ENCODE data around the gene HGFAC.
"Not testable (repeated sequence)": the region's sequence is repeated elsewhere in the genome, so short reads cannot be mapped to it uniquely, and the experiment has no call there.

Gene HGFAC

DNA sequence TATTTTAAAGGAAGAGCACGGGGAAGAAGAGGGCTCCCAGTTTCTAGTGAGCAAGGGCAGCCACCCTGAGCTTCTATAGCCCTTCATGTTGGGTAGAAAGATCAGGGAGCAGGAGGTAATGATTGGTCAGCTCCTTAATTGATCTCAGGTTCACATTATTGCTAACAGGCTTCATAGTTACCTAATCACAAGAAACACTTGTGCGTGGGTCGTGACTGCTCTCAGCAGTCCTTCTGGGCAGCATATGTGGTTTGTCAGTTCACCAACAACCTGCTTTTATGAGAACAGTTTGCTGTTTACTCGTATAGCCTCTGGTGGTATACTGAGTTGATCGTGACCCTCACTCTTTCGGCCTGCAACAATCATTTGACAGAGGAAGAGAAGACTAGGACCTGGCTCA lies 16.6 kb downstream of the HGFAC start:
- in situ Hi-C loops (cut with HindIII; ENCODE audit: low sequenced_read_pairs) = no loop called here

GRCh38 chr4:3459156-3459555 lies 17.4 kb downstream of the HGFAC start:
- in situ Hi-C loops (cut with HindIII; ENCODE audit: low sequenced_read_pairs) = not testable (repeated sequence)

GRCh38 chr4:3460926-3461325 lies 19.2 kb downstream of the HGFAC start:
- in situ Hi-C loops (cut with HindIII; ENCODE audit: low sequenced_read_pairs) = no loop called here

DNA sequence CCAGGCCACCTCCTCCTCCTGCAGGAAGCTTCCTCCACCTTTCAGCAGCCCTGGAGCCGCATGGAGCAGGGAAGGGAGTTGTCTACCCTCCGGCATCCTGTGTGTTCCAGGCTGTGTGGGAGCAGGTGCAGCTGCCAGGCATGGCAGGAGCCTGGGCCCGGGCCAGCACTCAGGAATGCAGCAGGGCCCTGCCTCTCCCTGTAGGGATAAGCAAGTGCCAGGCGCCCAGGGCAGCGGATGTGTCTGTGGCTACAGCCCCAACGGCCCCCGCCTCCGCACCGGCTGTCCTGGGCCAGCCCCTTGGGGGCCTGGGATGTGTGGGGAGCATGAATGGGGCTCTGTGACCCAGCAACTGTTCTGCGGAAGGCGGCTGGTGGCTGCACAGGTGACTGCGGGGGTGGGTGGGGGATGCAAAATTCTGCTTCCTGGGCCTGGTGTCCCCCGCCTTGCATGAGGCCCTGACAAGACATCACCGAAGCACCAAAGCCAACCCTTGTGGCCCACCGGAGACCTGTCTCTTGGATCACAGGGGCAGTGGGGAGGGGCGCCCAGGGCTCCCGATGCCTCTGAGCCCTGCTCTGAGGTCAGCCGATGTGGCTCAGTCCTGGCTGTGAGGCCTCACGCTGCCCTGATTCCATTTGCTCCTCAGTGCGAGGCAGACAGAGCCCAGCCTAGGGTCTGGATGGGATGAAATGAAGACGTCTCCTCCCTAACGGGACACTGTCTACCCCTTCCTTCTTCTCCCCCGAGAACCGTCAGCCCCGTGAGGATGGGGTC lies 19.9 kb downstream of the HGFAC start:
- in situ Hi-C loops (cut with HindIII; ENCODE audit: low sequenced_read_pairs) = no loop called here

GRCh38 chr4:3462321-3462789 lies 20.6 kb downstream of the HGFAC start:
- in situ Hi-C loops (cut with HindIII; ENCODE audit: low sequenced_read_pairs) = no loop called here

DNA sequence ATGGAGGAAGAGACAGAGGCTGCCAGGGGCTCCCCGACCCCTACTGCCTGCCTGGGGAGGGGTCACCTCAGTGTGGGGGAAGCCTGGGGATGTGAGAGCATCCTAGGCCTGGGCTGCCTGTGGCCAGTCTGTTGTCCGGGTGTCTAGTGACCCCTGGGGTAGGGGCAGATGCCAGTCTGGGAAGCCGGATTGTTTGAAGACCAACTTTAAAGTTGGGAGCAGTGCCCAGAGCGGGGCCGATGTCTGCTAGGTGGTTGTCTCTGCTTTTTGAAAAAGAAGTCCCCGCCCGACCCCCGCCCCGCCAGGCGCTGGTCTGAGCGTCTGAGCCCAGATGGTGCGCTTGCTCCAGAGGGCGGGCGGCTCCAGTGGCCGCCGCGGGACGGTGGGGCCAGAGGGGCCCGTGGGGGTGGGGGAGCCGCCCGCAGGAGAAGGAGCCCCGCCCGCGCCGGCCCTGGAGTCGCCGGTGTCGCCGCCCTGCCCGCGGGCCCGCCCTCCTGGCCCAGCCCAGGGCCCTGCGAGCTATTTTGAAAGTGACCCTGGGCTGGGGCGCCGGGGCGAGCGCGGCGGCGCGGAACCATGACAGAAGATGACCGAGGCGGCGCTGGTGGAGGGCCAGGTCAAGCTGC lies 21.1 kb downstream of the HGFAC start, which contains the start of gene DOK7:
Gene DOK7 (plus strand): TSS at position 517 of the 626 bp plus-strand sequence. CDS start 70 bp downstream, at position 587.
- in situ Hi-C loops (cut with HindIII; ENCODE audit: low sequenced_read_pairs) = no loop called here

DNA sequence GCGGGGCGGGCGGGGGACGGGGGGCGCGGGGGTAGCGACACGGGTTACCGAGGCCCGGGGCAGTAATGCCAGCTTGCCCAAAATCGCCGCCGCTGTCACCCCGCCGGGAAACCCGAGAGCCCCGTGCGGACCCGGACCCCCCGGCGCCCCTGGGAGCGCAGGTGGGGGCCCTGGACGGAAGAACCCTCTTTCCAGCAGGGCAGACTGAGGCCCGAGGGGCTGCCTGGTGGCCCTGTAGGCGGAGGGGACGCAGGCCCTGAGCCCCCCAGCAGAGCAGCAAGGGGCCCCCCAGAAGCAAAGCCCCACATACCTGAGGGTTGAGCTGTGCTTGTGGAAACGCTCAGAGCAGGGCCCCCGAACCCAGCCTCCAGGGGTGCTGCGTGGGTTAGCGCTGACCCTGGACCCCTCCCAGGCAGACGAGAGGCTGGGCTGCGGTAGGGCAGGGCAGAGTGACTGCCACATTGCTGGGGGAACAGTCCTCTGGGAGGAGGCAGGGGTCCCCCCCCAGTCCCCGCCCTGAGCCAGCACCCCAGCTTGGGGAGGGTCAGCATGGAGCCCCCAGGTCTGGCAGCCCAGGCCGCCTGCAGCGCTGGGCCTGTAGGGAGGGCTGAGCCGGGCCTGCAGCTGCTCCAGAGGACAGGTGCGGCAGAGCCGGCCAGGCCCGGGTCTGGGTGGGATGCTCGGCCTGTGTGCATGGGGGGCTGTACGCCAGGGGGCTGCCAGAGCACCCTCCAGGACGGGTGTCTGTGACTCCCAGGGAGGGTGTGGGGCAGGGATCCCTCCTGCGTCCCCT lies 22.0 kb downstream of the HGFAC start:
- in situ Hi-C loops (cut with HindIII; ENCODE audit: low sequenced_read_pairs) = no loop called here

DNA sequence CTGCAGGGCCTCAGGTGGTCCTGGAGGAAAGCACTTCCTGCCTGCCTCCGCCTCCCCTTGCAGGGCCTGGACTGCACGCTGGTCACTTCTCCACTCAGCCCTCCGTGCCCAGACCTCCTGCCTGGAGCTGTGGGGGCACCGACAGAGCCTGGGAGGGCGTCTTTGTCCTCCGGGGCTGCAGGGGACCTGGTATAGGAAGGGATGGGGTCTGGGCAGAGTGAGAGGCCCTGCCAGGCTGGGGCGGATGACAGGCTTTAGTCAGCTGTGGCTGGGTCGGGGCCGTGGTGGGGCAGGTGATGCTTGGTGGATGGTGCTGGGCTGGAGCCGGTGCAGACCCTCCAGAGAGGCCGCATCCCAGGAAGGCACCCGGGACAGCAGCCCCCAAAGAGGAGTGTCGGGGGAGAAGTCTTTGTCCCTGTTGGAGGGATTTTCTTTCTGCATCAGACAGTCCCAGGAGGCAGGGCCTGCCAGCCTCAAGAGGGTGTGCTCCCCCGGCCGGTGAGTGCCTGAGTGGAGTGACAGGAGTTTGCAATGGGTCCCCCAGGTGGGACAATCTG lies 22.7 kb downstream of the HGFAC start:
- in situ Hi-C loops (cut with HindIII; ENCODE audit: low sequenced_read_pairs) = no loop called here

DNA sequence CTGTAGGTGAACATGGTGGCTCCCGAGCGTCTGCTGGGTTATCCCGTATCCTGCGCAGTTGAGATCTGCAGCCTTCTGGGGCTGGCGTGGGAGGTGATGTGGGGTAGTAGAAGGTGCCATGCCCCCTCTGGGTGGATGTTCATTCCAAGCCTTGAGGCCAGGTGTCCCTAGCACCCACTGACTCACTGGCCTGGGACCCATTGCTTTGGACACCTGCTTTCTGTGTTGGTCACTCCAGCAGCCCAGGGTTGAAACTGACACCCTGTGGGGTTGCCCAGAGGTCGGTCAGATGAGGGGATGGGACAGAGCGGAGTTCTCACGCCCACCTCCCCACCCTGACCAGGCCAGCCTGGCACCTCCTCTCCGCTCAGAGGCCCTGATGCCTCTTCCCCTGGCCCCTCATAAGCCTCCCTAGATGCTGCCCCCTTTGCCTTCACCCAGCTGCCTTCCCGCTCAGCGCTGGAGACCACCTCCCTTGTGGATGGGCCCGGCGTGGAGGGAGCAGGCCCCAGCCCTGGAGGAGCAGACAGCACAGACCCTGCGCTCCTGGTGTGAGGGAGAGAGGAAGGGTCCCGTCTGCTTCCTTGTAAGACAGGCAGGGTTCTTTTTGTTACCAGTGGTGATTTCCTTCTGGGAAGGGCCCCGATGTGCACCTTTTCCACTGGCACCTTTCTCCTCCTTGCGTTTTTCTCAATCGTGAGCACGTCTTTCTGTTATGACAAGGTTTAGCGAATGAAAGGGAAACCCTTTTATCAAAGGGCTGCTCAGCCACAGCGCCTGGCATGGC lies 23.3 kb downstream of the HGFAC start:
- in situ Hi-C loops (cut with HindIII; ENCODE audit: low sequenced_read_pairs) = no loop called here

- in situ Hi-C loops (cut with HindIII; ENCODE audit: low sequenced_read_pairs) = no loop called here
These were observed 24.2 kb downstream of the HGFAC start for GRCh38 chr4:3465698-3466671.

GRCh38 chr4:3466691-3467600 lies 25.2 kb downstream of the HGFAC start:
- in situ Hi-C loops (cut with HindIII; ENCODE audit: low sequenced_read_pairs) = no loop called here

- in situ Hi-C loops (cut with HindIII; ENCODE audit: low sequenced_read_pairs) = no loop called here
These were observed 25.8 kb downstream of the HGFAC start for GRCh38 chr4:3467601-3468031.

DNA sequence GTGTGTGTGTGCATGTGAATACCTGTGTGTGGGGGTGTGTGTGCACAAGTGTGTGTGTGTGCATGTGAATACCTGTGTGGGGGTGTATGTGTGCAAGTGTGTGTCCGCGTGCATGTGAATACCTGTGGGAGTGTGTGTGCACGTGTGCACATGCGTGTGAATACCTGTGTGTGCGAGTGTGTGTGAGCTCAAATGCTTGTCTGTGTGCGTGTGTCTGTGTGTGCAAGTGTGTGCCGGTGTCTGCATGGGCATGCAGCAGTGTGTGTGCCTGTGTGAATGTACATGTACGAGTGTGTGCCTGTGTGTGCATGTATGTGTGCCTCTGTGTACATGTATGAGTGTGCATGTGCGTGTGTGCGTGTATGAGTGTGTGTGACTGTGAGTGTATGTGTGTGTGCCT lies 26.4 kb downstream of the HGFAC start:
- in situ Hi-C loops (cut with HindIII; ENCODE audit: low sequenced_read_pairs) = no loop called here

- in situ Hi-C loops (cut with HindIII; ENCODE audit: low sequenced_read_pairs) = no loop called here
These were observed 27.0 kb downstream of the HGFAC start for GRCh38 chr4:3468804-3469203.

DNA sequence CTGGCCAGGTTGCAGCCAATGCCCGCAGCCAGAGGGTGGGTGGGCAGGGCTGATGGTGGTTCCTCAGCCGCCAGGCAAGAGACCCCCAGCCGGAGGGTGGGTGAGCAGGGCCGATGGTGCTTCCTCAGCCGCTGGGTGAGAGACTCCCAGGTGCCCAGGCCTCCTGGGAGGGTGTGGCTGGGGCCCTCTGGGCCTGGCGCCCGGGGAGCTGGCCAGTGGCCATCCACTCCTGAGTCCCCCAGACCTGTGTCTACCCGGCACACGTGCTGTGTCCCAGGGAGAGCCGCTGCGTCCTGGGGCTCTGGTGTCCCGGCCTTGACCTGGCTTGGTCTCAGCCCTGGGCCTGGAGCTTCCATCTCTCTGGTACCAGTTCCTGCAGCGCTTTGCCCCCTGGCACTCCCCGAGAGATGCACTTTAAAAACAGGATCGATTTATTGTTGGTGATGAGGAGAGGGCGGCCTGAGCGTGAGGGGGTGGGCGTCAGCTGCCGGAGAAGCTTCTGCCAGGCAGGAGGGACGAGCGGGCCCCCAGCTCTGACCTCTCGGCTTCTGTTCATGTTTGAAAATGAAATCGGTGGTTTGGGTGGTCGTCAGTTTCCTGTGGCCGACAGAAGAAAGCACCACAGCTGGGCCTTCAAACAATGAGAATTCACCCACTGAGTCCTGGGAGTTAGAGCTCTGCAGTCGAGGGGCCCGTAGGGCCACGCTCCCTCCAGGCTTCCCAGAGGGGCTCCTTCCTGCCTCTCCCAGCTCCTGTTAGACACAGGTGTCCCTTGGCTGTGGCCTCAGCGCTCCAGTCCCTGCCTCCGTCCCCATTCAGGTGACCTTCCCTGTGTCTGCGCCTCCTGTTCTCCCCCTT lies 27.8 kb downstream of the HGFAC start:
- in situ Hi-C loops (cut with HindIII; ENCODE audit: low sequenced_read_pairs) = loop anchor here (5.0 kb wide), 1 partner anchor 32 kb away; no protein-coding TSS in a partner anchor

GRCh38 chr4:3470244-3471097 lies 28.7 kb downstream of the HGFAC start:
- in situ Hi-C loops (cut with HindIII; ENCODE audit: low sequenced_read_pairs) = loop anchor here (5.0 kb wide), 1 partner anchor 33 kb away; no protein-coding TSS in a partner anchor

Measured in endothelial cell of hepatic sinusoid (primary cell).